GM19455 (cell line): Measurements from ENCODE around the gene HERC3.

ENCODE experiments used
- ATAC-seq: cut with Tn5 transposase; IDR thresholded peaks from one replicate; pipeline ENCODE4 v1.9.1; 2021; ENCODE audit not compliant: unreplicated experiment

The HERC3 gene

GRCh38 chr4:88713782-88714181, 121.5 kb downstream of the HERC3 start:
- ATAC-seq = no peak

GRCh38 chr4:88718098-88718497, 125.8 kb downstream of the HERC3 start:
- no peak for ATAC-seq

DNA sequence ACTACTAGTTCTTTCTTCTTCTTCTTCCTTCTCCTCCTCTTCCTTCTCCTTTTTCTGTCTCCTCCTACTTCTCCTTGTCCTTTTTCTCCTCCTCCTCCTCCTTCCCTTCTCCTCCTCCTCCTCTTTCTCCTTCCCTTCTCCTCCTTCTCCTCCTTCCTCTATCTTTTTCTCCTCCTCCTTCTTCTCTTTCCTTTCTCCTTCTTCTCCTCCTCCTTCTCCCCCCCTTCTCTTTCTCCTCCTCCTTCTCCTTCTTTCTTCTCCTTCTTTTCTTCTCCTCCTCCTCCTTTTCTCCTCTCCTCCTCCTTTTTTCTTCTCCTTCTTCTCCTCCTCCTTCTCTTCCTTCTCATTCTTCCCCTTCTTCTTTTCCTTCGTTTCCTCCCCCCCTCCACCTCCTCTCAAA, 127.1 kb downstream of the HERC3 start:
- ATAC-seq = no peak

GRCh38 chr4:88720451-88721428, 128.5 kb downstream of the HERC3 start:
- ATAC-seq = no peak

GRCh38 chr4:88722276-88722780, 130.0 kb downstream of the HERC3 start:
- ATAC-seq = no peak

DNA sequence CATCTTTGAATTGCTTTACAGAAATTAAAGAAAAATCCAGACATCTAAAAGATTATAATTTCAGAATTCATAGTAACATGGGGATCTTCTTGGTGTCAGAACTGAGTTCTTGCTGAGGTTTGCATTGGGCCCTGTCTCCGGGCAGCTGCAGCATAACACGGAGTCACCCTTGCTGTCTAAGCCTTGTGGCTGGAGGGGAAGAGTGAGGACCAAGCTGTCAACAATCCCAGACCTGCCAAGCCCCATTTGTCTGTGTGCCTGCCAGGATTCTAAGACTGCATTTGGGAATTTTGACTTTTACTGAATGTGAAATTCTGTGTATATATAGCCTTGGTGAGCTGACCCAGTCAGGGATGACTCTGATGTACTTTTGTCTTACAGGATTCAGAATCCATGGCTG, 130.5 kb downstream of the HERC3 start:
- no peak for ATAC-seq

DNA sequence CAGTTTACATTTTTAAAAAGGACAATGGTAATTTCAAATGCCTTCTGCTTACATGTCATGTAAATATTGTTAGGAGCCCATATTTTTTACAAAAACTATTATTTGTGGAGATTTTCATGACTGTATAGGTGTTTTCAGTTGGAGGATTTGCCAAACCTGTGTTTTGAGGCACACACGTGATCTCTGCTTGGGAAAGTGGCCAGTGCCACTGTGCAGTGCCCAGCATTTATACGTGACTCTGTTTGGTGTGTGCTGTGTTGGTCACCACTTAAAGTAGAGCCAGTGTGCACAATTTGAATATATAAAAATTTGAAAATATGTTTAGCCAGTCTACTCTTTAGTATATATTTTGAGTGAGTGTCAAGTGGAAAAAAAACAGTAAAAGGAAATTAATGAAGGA, 132.1 kb downstream of the HERC3 start:
- no peak for ATAC-seq

GRCh38 chr4:88725143-88725542, 132.9 kb downstream of the HERC3 start:
- ATAC-seq = no peak

DNA sequence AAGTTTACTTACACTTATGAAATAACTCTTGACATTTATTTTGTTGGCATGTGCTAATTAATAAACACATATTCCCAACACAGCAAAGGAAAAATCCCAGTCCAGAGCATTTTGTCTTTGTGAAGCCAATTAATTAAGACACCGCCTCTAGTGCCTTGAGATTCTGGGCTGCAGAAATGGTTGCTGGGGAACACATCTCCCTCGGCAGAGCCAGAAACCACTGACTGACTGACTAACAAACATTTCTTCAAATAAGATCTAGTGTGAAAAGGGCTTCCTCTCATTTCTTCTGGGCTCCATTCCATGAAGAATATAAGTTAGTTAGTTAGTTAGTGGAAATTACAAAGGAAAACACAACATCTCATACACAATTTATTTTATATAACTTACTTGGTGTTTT, 133.7 kb downstream of the HERC3 start:
- no peak for ATAC-seq

DNA sequence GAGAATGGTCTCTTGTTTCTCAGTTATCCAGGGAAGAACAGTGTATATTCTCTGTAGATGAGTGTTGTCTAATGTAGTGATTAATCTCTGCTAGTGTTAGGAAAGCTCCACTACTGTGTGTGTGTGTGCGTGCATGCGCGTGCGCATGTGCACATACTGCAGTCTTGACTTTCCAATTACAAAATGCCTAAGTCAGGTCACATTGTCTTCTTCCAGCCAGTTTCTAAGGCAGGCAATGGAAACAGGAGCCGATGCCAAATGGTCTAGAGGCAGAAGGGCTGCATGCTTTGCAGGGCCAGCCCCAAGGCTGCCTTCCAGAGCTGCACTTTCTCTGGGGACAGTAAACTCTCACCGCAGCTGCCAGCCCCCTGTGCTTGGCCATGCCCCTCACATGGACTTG, 135.9 kb downstream of the HERC3 start:
- ATAC-seq = no peak

DNA sequence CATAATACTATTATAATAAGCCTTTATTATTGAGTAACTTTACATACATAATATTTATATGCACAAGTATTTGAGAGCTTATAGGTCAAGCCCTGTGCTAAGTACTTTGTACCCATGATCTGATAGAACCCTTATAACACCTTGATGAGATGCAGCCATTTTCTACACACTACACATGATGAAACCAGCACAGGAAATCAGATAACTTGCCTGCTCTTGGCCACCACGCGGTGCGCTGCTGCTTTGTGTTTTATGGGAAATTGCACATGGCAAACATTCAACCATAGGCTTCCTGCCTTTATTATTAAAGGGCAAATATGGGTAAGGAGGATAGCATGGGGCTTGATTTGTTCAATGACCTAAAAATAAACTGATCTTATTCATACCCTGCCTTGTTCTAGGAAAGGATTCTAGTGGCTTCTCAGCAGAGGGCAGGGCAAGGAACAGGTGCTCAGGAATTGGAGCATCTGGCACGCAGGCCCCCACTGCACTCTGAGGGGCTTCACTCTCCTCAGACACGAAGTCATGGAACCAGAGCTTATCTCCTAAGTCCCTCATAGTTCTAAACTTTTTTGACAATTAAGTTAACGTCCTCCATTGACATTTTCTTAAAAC, 137.0 kb downstream of the HERC3 start:
- ATAC-seq = no peak

- no peak for ATAC-seq
Measured at GRCh38 chr4:88730811-88731210, 138.5 kb downstream of the HERC3 start.

DNA sequence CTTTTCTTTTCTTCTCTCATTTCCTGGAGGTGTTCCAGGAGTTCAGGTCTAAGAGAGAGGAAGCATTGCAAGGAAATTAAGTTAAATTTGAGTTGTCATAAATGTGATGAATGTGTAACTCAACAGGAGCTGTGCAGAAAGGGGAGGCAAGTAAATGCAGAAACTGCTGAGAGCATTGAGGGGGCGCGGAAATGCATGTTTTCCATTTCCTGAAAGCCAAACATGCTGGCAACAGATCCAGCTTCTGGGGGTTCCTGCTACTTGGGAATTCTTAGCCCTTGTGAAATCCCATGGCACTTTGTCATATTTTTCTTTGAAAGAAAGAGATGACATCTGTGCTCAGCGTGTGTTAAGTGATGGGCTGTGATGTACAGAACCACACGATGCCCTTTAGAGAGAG, 139.1 kb downstream of the HERC3 start:
- ATAC-seq = no peak

GRCh38 chr4:88732714-88733368, 140.6 kb downstream of the HERC3 start:
- ATAC-seq = no peak

DNA sequence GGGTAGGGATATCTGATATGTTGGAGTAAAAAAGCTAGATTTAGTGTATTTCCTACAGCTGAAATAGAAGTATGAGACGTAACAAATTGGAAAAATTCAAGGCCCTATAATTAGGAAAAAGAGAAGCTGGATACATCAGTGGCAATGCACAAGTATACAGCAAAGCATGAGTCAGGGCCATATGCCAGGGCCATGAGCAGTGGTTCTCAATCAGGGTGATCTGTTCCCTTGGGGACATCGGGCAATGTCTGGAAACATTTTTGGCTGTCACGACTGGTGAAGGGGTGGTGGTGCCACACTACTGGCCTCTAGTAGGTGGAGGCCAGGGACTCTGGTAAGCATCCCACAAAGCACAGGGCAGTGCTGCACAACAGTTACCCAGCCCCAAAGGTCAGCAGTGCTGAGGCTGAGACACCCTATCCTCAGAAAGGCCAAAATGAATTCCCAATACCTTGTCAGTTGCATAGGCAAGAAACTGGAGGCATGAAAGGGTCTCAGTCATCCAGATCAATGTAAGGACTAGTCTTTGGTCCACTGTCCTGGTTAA, 142.2 kb downstream of the HERC3 start:
- no peak for ATAC-seq

- ATAC-seq = no peak
Measured at GRCh38 chr4:88735564-88735963, 143.3 kb downstream of the HERC3 start.

DNA sequence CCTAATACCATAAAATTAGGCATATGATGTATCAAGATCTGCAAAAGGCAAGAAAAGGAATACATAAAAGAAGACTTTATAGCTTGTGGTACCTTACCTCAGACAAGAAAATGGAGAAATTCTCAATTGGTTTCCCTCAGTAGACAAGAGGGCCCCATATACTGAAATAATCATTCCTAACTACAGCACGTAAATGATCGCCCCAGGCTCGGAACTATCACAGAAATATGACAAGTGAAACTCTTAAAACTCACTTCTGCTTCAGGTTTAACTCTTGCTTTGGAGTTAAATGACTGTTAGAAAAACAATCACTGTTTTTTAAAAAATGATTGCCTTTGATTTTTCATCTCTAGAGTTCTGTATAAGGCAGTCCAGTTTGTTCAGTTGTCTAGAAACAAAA, 144.0 kb downstream of the HERC3 start:
- ATAC-seq = no peak

GRCh38 chr4:88737307-88737941, 145.1 kb downstream of the HERC3 start:
- no peak for ATAC-seq

- no peak for ATAC-seq
Measured at GRCh38 chr4:88738180-88738579, 145.9 kb downstream of the HERC3 start.

DNA sequence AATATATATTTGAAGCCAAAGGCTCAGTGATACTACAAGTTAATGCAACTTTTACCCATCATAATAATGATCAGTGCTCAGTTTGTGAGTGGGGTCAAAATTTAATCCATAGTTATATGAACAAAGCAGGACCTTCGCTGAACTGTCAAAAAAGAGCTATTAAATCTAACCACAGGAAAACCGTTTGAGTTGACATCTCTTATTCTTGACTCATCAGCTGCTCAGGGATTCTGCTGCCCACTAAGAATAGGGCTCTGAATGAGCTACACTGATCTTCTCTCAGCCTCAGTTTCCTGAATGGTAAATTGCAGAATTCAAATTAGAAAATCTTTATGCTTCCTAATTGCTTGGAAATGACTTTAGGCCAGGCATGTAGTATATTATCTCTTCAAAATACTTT, 150.3 kb downstream of the HERC3 start:
- no peak for ATAC-seq

DNA sequence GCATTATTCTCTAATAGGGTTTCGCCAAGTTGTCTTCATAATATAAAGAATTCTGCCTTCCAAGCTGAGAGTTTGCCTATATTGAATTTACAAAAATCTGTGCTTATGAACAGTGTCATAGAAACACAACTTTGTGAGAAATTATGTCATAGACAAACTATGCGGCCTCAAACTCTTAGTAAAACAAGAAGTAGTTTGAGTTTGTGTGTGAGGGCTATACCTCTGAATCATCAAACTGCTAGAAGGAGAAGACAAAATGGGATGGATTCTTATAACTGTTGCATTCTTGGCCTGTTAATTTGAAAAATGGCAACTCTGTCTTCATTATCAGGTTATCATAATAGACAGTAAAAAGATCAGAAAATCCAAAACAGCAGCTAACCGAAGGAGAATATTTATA, 151.4 kb downstream of the HERC3 start:
- ATAC-seq = no peak
